H9 (cell line): Measurements from ENCODE around the gene CRACDL. TPM values are rescaled to one million over a fixed set of nuclear protein-coding genes. Genes with fewer than 3 reads are reported as not detected.

Source experiments
- DNase-seq: peaks from one replicate; pipeline ENCODE4 v3.0.0-alpha.2; 2017
- H2AFZ ChIP-seq: one replicate; pipeline ENCODE4 v1.6.1; 2013; ENCODE audit warnings: mild to moderate bottlenecking, low read length, control low read depth, moderate library complexity
- H2AK5ac ChIP-seq: 2 replicates; pipeline ENCODE4 v1.6.1; 2013; ENCODE audit warnings: low read length, control low read depth, mixed read lengths; ENCODE audit not compliant: insufficient read length
- H2BK120ac ChIP-seq: one replicate; pipeline ENCODE4 v1.6.1; 2013; ENCODE audit warnings: low read depth, mild to moderate bottlenecking, low read length, control low read depth, inconsistent platforms; ENCODE audit not compliant: poor library complexity, severe bottlenecking
- H2BK12ac ChIP-seq: 2 replicates; pipeline ENCODE4 v1.6.1; 2013; ENCODE audit warnings: low read length, control low read depth, mixed read lengths, low read depth; ENCODE audit not compliant: insufficient read length
- H2BK15ac ChIP-seq: 2 replicates; pipeline ENCODE4 v1.6.1; 2013; ENCODE audit warnings: low read depth, low read length, control low read depth
- H2BK20ac ChIP-seq: one replicate; pipeline ENCODE4 v1.6.1; 2013; ENCODE audit warnings: low read depth, mild to moderate bottlenecking, low read length, control low read depth, inconsistent platforms; ENCODE audit not compliant: poor library complexity, severe bottlenecking
- H2BK5ac ChIP-seq: 2 replicates; pipeline ENCODE4 v1.6.1; 2013; ENCODE audit warnings: low read length, control low read depth, mixed read lengths; ENCODE audit not compliant: insufficient read length
- H3K14ac ChIP-seq: 2 replicates; pipeline ENCODE4 v1.6.1; 2013; ENCODE audit warnings: low read length, control low read depth; ENCODE audit not compliant: insufficient read depth
- H3K18ac ChIP-seq: 2 replicates; pipeline ENCODE4 v1.6.1; 2013; ENCODE audit warnings: low read depth, mild to moderate bottlenecking, mixed read lengths, low read length, control low read depth; ENCODE audit not compliant: insufficient read length
- H3K23ac ChIP-seq: 2 replicates; pipeline ENCODE4 v1.6.1; 2013; ENCODE audit warnings: low read length, control low read depth, mixed read lengths, low read depth; ENCODE audit not compliant: insufficient read length
- H3K23me2 ChIP-seq: 2 replicates; pipeline ENCODE4 v1.6.1; 2013; ENCODE audit warnings: low read depth, mild to moderate bottlenecking, mixed read lengths, low read length, control low read depth; ENCODE audit not compliant: insufficient read length, poor library complexity, severe bottlenecking
- H3K27ac ChIP-seq: 2 replicates; pipeline ENCODE4 v1.5.1; 2013; ENCODE audit warnings: low read length, control low read depth, mixed read lengths, low read depth; ENCODE audit not compliant: insufficient read length
- H3K27me3 ChIP-seq: 2 replicates; pipeline ENCODE4 v1.6.1; 2013; ENCODE audit warnings: low read length, control low read depth, inconsistent platforms; ENCODE audit not compliant: insufficient read depth
- H3K4ac ChIP-seq: 2 replicates; pipeline ENCODE4 v1.6.1; 2013; ENCODE audit warnings: low read depth, mild to moderate bottlenecking, control low read depth, inconsistent platforms, low read length, moderate library complexity
- H3K4me1 ChIP-seq: 2 replicates; pipeline ENCODE4 v1.6.1; 2013; ENCODE audit warnings: low read length, control low read depth, inconsistent platforms; ENCODE audit not compliant: insufficient read depth
- H3K4me2 ChIP-seq: 2 replicates; pipeline ENCODE4 v1.6.1; 2013; ENCODE audit warnings: low read length, control low read depth, mixed read lengths; ENCODE audit not compliant: insufficient read length, insufficient read depth
- H3K56ac ChIP-seq: 2 replicates; pipeline ENCODE4 v1.6.1; 2013; ENCODE audit warnings: low read depth, mild to moderate bottlenecking, mixed read lengths, low read length, control low read depth; ENCODE audit not compliant: insufficient read length
- H3K79me1 ChIP-seq: 2 replicates; pipeline ENCODE4 v1.6.1; 2013; ENCODE audit warnings: low read depth, mild to moderate bottlenecking, moderate library complexity, low read length, control low read depth, inconsistent platforms; ENCODE audit not compliant: insufficient read depth, poor library complexity, severe bottlenecking
- H3K79me2 ChIP-seq: 2 replicates; pipeline ENCODE4 v1.6.1; 2013; ENCODE audit warnings: low read length, control low read depth, inconsistent platforms; ENCODE audit not compliant: insufficient read depth
- H3K9ac ChIP-seq: 2 replicates; pipeline ENCODE4 v1.6.1; 2013; ENCODE audit warnings: low read length, control low read depth, mixed read lengths; ENCODE audit not compliant: insufficient read length; ENCODE audit errors: extremely low read depth
- H3K9me3 ChIP-seq: one replicate; pipeline ENCODE4 v1.6.1; 2013; ENCODE audit warnings: low read depth, low read length, inconsistent platforms; ENCODE audit not compliant: control insufficient read depth
- H3T11ph ChIP-seq: one replicate; pipeline ENCODE4 v1.6.1; 2013; ENCODE audit warnings: mild to moderate bottlenecking, low read length, control low read depth, inconsistent platforms
- H4K20me1 ChIP-seq: one replicate; pipeline ENCODE4 v1.6.1; 2013; ENCODE audit not compliant: control insufficient read depth, insufficient read length, insufficient read depth
- H4K5ac ChIP-seq: 2 replicates; pipeline ENCODE4 v1.6.1; 2013; ENCODE audit warnings: low read depth, mild to moderate bottlenecking, mixed read lengths, low read length, control low read depth; ENCODE audit not compliant: insufficient read length
- H4K8ac ChIP-seq: replicated peaks from 2 replicates; pipeline ENCODE4 v1.6.1; 2013; ENCODE audit warnings: low read length, control low read depth, mixed read lengths, low read depth; ENCODE audit not compliant: insufficient read length
- H4K91ac ChIP-seq: 2 replicates; pipeline ENCODE4 v1.6.1; 2013; ENCODE audit warnings: low read depth, mild to moderate bottlenecking, moderate library complexity, mixed read lengths, low read length, control low read depth; ENCODE audit not compliant: insufficient read length
- H3K27ac Mint-ChIP-seq, 3 experiments: 2 replicates in 2 of 3; 3 replicates in 1 of 3; pipeline ENCODE4 v1.8.0; 2020 to 2021; ENCODE audit warnings: mixed read lengths in 3 of 3, mild to moderate bottlenecking in 1 of 3, moderate library complexity in 1 of 3
- H3K27me3 Mint-ChIP-seq: 2 replicates; pipeline ENCODE4 v1.8.0; 2021; ENCODE audit warnings: low read depth, mild to moderate bottlenecking, moderate library complexity, mixed read lengths
- H3K36me3 Mint-ChIP-seq, 3 experiments: 2 replicates in 2 of 3; 3 replicates in 1 of 3; pipeline ENCODE4 v1.8.0; 2020 to 2021; ENCODE audit warnings: low read depth in 3 of 3, mixed read lengths in 3 of 3; ENCODE audit not compliant: insufficient read depth in 1 of 3
- H3K4me1 Mint-ChIP-seq, 2 experiments: 2 replicates each; pipeline ENCODE4 v1.8.0; 2020; ENCODE audit warnings: mixed read lengths in 2 of 2
- H3K4me3 Mint-ChIP-seq, 2 experiments: 2 replicates in 1 of 2; 3 replicates in 1 of 2; pipeline ENCODE4 v1.8.0; 2020 to 2021; ENCODE audit warnings: mild to moderate bottlenecking in 2 of 2, mixed read lengths in 2 of 2, moderate library complexity in 1 of 2
- H3K9me3 Mint-ChIP-seq, 2 experiments: 2 replicates in 1 of 2; 3 replicates in 1 of 2; pipeline ENCODE4 v1.8.0; 2020; ENCODE audit warnings: mild to moderate bottlenecking in 2 of 2, mixed read lengths in 2 of 2, moderate library complexity in 1 of 2
- CTCF ChIP-seq: fragments of 200-600 bp; sonication (generic); conservative IDR thresholded peaks from 3 replicates; pipeline ENCODE4 v1.8.0; 2021; ENCODE audit warnings: antibody characterized with exemption, mild to moderate bottlenecking
- WGBS: extraction: QIAGEN DNeasy Blood & Tissue Kit; methylation state at CpG from one replicate; pipeline ENCODE4 v1.1.7; 2013; ENCODE audit warnings: missing lambda C conversion rate, low lambda C conversion rate, mixed read lengths; ENCODE audit not compliant: insufficient read length; ENCODE audit errors: extremely low coverage; 5-methylcytosine and 5-hydroxymethylcytosine counted together
- total RNA-seq: library from RNA; stranded (reverse); gene quantifications from 2 replicates; pipeline ENCODE4 v1.2.1, GENCODE V29; 2021

CRACDL gene
- total RNA-seq, 1 experiment from 2014 or later: 0.48 TPM

GRCh38 chr2:98806236-98806697 lies 129.8 kb downstream of the CRACDL start:
- no peaks in the 10 kb centered on the region for H4K20me1 ChIP-seq
- no peaks in the 10 kb centered on the region for H3K9me3 ChIP-seq
- H3K27me3 Mint-ChIP-seq: peaks cover 3% of the 10 kb centered on the region; the same call in 1 of the 2 replicates
- no peak overlapping the region for H3K56ac ChIP-seq
- H2AFZ ChIP-seq: no peak overlapping the region
- H4K5ac ChIP-seq: no peak overlapping the region
- no peak overlapping the region for H2BK15ac ChIP-seq
- no peaks in the 10 kb centered on the region for H3K9me3 Mint-ChIP-seq
- H2BK5ac ChIP-seq: no peak overlapping the region
- H2BK120ac ChIP-seq: no peak overlapping the region
- no peak for TF ChIP-seq CTCF
- H3K79me2 ChIP-seq: no peaks in the 10 kb centered on the region
- no peak overlapping the region for H3K9ac ChIP-seq
- H4K91ac ChIP-seq: no peak overlapping the region
- no peak overlapping the region for H3K4me3 Mint-ChIP-seq
- H3K18ac ChIP-seq: no peak overlapping the region
- H3K4ac ChIP-seq: no peak overlapping the region
- WGBS: no CpG with 5 or more reads among the region's 7 CpGs
- H2AK5ac ChIP-seq: no peak overlapping the region
- no peaks in the 10 kb centered on the region for H3K27me3 ChIP-seq
- no peak overlapping the region for H2BK12ac ChIP-seq
- H4K8ac ChIP-seq: no peak overlapping the region
- no peaks in the 10 kb centered on the region for H3K36me3 Mint-ChIP-seq
- H3T11ph ChIP-seq: no peak overlapping the region
- H3K79me1 ChIP-seq: no peaks in the 10 kb centered on the region
- no peak overlapping the region for H3K27ac Mint-ChIP-seq
- H2BK20ac ChIP-seq: no peak overlapping the region
- no peaks in the 10 kb centered on the region for H3K23me2 ChIP-seq
- no peaks in the 10 kb centered on the region for H3K4me1 ChIP-seq
- no peak overlapping the region for H3K4me2 ChIP-seq
- H3K27ac ChIP-seq: no peak overlapping the region
- peaks cover 13 to 18% of the 10 kb centered on the region in 2 experiments for H3K4me1 Mint-ChIP-seq
- no peak overlapping the region for H3K14ac ChIP-seq
- H3K23ac ChIP-seq: no peak overlapping the region
- DNase-seq: no peak
